H54 (cell line): Measurements from ENCODE around the gene ABCF2.

Experiments
- DNase-seq: peaks from one replicate; pipeline ENCODE4 v3.0.0; 2011; ENCODE audit warnings: low spot score, mixed read lengths; ENCODE audit not compliant: insufficient read length
- FAIRE-seq: peaks from 3 replicates; lab custom pipeline; 2011; peaks lifted over from hg19 to GRCh38; lab: Jason Lieb, UNC
- POLR2A ChIP-seq: IDR thresholded peaks from 2 replicates; pipeline ENCODE4 v1.6.1; 2011; ENCODE audit warnings: low read depth, mild to moderate bottlenecking, low read length

The ABCF2 gene

DNA sequence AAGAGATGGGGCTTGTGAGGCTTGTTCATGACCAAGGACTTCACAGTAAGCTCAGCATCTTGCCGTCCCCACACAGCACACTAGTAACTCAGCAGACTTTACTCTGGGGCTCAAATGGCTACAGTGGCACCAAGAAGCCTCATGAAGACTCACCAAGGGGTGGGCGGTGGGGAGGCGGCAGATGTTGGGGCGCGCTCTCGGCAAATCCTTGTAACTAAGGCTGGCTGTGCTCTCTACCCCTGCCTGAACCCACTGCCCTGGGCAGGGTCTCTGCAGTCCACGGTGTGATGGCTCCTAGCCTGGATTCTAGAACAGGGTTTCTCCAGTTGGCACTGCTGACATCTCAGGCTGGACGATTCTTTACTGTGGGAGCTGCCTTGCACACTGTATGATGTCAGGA lies 33.9 kb upstream of the ABCF2 start:
- FAIRE-seq (no peak), DNase-seq (no peak)
- TF ChIP-seq POLR2A = no peak

GRCh38 chr7:151260471-151260870 lies 33.5 kb upstream of the ABCF2 start:
- FAIRE-seq = no peak
- DNase-seq = no peak
- TF ChIP-seq POLR2A = no peak

- DNase-seq = no peak
- TF ChIP-seq POLR2A = no peak
- no peak for FAIRE-seq
Observed at GRCh38 chr7:151257990-151258389, 31.0 kb upstream of the ABCF2 start.

- DNase-seq (no peak), FAIRE-seq (no peak)
- TF ChIP-seq POLR2A = no peak
Observed at GRCh38 chr7:151256410-151257045, 29.5 kb upstream of the ABCF2 start.

DNA sequence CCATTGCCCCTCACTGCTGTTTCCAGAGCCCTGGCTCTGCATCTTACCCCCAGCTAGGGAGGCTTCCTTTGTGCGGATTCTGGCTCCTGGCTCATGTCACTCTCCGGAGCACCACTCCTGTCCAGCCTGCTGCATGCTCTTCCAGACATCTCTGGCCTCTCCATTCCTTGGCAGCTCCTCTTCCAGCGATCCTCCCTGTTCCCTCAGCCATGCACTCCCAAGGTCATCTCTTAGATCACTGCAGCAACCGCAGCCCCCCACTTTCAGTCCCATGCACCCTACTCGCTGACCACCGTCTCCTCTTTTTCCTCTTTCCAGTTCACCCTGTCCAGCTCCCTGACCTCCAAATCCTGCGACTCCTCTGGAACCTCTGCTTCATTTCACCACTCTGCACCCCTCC lies 28.4 kb upstream of the ABCF2 start:
- FAIRE-seq = no peak
- TF ChIP-seq POLR2A = no peak
- DNase-seq = no peak

- no peak for FAIRE-seq
- DNase-seq = no peak
- TF ChIP-seq POLR2A = no peak
Observed at GRCh38 chr7:151254851-151255250, 27.8 kb upstream of the ABCF2 start.

DNA sequence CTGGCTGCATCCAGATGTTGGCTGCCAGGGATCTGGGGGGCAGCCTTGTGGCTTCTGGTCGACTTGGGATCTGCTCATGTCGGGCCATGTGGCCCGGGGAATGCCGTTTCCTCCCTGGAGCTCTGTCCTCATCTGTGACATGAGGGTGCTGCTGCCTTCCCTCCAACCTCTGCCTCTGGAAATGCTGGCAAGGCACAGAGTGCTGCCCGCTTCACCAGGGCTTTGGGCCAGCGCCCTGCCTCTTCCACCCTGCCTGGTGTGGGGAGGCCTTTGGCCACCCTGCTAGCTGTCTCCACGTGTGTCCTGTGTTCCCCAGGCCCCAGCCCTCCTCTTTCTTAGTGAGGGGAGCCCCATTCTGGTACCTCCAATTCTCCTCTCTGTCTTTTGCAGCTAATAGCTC lies 27.3 kb upstream of the ABCF2 start:
- DNase-seq (no peak), FAIRE-seq (no peak)
- TF ChIP-seq POLR2A = no peak

DNA sequence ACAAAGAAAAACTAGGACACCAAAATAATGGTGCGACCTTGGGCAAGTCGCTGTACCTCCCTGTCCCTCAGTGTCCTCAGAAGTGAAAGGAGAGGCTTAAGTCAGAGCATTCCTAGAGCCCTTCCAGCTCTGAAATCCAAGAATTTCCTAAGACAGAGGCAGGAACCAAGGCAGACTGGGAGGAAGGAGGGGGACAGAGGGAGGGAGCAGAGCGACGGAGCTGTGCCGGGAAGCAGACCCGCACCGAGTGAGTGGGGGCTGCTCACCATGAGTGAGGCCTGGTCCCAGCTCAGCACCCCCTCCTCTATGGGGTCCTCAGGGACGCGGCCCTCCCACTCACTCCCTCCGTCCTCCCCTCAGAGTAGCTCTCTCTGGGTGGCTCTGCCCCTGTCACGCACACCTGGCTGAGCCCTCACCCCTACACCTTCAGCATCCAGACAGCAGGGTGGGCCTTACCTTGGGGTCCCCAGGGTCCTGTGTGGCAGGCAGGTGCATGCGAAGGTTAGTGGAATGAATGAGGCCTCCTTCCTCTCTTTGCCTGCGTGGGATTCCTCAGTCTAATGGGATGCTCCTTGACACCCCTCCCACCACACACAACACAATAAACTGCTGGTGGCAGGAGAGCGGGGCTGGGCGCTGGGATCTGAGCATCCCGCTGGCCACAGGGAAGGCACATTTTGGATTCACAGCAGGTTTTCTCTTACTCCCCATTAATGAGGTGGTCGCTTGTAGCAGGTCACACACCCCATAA lies 26.1 kb upstream of the ABCF2 start:
- FAIRE-seq = no peak
- no peak for DNase-seq
- TF ChIP-seq POLR2A = no peak

GRCh38 chr7:151252561-151252835 lies 25.5 kb upstream of the ABCF2 start:
- FAIRE-seq (no peak), DNase-seq (no peak)
- no peak for TF ChIP-seq POLR2A

DNA sequence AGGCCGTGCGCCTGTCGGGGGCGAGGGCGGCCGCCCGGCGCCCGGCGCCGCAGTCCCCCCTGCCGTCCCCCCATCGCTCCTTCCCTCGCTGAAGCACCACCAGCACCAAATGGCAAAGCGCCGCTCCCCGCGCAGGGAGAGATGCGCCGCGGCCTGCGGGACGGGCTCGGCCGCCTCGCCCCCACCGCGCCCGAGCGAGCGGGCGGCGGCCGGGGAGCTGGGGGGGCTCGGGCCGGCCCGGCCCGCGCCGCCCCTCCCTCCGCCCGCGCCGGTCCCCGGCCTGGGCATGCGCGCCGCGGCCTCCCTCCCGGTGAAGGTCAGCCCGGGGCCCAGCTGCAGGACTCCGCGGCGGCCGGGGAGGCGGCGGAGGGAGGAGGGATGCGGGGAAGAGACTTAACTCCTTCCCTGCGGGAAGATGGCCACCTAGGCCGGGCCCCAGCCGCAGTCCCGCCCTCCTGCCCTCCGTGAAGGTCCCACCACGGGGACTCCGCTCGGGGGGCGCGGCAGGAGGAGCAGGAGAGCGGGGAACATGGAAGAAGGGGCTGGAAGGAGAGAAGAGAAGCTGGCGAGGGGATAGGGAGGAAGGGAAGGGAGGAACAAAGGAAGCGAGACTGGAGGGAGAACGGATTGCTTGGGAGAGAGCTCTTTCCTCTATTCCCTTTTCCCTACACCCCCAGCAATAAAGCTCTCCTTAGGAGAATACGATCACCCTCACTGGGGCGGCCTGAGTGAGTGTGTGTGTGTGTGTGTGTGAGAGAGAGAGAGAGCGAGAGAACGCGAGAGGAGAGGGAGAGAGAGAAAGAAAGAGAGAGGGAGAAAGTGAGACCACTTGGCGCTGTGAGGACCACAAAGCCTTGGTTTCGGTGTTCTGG lies 24.9 kb upstream of the ABCF2 start:
- FAIRE-seq (no peak), DNase-seq (peak; percentile 93)
- peak; percentile 66 for TF ChIP-seq POLR2A

DNA sequence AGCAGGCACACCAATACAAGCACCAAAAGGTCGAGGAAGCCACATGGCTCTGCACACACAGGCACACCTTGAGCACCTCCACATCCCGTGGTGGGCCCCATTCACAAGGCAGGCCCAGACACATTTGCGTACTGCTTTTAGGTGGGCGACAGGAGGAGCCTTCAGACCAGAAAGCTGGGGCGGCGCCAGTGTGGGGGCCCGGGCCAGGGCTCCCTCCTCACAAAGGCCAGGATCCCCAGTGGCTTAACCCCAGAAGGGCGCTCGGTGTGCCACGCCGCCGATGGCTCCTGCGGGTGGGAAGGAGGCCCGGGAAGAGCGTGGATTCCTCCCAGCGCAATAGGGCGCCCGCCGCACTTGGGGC lies 24.3 kb upstream of the ABCF2 start:
- FAIRE-seq (no peak), DNase-seq (no peak)
- TF ChIP-seq POLR2A = no peak

DNA sequence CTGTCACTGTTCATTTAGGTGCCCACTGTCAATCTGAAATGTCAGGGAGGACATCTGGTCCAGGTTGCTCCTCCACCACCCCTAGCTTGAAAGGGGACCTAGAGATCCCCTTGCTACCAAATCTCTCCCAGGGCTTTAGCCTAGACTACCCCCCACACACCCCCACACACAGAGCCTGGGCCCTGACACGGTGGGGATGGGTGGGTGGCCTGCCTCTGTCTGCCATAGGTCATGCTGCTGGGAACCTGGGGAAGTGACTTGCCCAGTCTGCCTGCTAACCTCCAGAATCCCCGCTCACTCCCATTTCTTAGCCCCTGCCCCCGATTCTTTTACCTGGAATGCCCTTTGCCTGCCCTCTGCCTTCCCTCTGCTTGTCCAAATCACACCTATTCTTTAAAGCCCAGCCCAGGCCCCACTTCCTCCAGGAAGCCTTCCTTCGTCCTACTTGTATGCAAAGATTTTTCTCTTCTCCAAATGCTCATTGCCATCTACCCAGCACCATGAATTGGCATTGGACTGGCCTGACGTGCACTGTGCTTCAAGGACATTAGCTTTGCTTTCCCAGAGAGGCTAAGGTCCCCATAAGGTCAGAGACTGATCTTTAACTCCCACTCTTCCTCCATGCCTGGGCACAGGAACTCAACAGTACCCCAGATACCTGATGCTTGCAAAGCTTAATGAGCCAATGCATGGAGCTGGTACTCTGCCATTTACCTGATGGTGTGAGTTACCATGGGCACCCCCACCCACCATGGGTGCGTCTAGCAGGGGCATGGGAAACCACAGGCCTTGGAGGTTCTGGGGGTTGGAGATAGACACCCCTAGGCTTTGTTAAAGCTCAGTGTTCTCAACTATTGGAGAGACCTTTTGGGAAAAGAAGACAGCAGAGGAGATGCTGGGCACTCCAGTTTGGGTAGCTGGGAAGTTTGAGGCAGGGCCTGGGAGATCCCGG lies 23.5 kb upstream of the ABCF2 start:
- no peak for TF ChIP-seq POLR2A
- DNase-seq = no peak
- FAIRE-seq = no peak

GRCh38 chr7:151249732-151250072 lies 22.7 kb upstream of the ABCF2 start:
- FAIRE-seq = no peak
- TF ChIP-seq POLR2A = no peak
- DNase-seq = peak; percentile 95
